Neural progenitor cell (in vitro differentiated cells): Measurements from ENCODE around the gene ARL15. TPM values are rescaled to one million over a fixed set of nuclear protein-coding genes. Genes with fewer than 3 reads are reported as not detected.

ENCODE experiments used
- DNase-seq: peaks from one replicate; pipeline ENCODE4 v3.0.0-alpha.2; 2016; ENCODE audit warnings: low spot score
- H2AFZ ChIP-seq: fragments of 200-600 bp; sonication (generic); replicated peaks from 2 replicates; pipeline ENCODE4 v1.6.1; 2016; ENCODE audit warnings: antibody characterized with exemption
- H3F3A ChIP-seq: fragments of 200-600 bp; sonication (generic); 2 replicates; pipeline ENCODE4 v1.6.1; 2016; ENCODE audit warnings: antibody characterized with exemption, low read depth
- H3K27ac ChIP-seq: fragments of 200-600 bp; sonication (generic); 2 replicates; pipeline ENCODE4 v1.5.1; 2016; ENCODE audit warnings: mild to moderate bottlenecking
- H3K27me3 ChIP-seq: fragments of 200-600 bp; sonication (generic); 2 replicates; pipeline ENCODE4 v1.6.1; 2016; ENCODE audit warnings: mild to moderate bottlenecking, moderate library complexity
- H3K36me3 ChIP-seq: fragments of 200-600 bp; sonication (generic); 2 replicates; pipeline ENCODE4 v1.5.1; 2016
- H3K4me1 ChIP-seq: fragments of 200-600 bp; sonication (generic); 2 replicates; pipeline ENCODE4 v1.6.1; 2016; ENCODE audit warnings: mixed run types
- H3K4me2 ChIP-seq: fragments of 200-600 bp; sonication (generic); 2 replicates; pipeline ENCODE4 v1.6.1; 2016
- H3K4me3 ChIP-seq: fragments of 200-600 bp; sonication (generic); 2 replicates; pipeline ENCODE4 v1.5.1; 2016
- H3K79me2 ChIP-seq: fragments of 200-600 bp; sonication (generic); 2 replicates; pipeline ENCODE4 v1.6.1; 2016; ENCODE audit warnings: low read depth
- H3K9ac ChIP-seq: fragments of 200-600 bp; sonication (generic); 2 replicates; pipeline ENCODE4 v1.6.1; 2016
- H3K9me3 ChIP-seq: fragments of 200-600 bp; sonication (generic); 2 replicates; pipeline ENCODE4 v1.5.1; 2016; ENCODE audit warnings: low read depth
- H4K20me1 ChIP-seq: fragments of 200-600 bp; sonication (generic); 2 replicates; pipeline ENCODE4 v1.6.1; 2016; ENCODE audit warnings: low read depth
- H3K27ac Mint-ChIP-seq: 3 replicates; pipeline ENCODE4 v1.8.0; 2021; ENCODE audit warnings: mixed read lengths
- H3K27me3 Mint-ChIP-seq: 2 replicates; pipeline ENCODE4 v1.8.0; 2022; ENCODE audit warnings: low read depth, mild to moderate bottlenecking, inconsistent platforms, moderate library complexity, mixed read lengths; ENCODE audit not compliant: insufficient read depth
- H3K36me3 Mint-ChIP-seq: 3 replicates; pipeline ENCODE4 v1.8.0; 2021; ENCODE audit warnings: mixed read lengths
- H3K4me1 Mint-ChIP-seq: 3 replicates; pipeline ENCODE4 v1.8.0; 2021; ENCODE audit warnings: mixed read lengths
- H3K4me3 Mint-ChIP-seq: 3 replicates; pipeline ENCODE4 v1.8.0; 2021; ENCODE audit warnings: mild to moderate bottlenecking, moderate library complexity, mixed read lengths
- H3K9me3 Mint-ChIP-seq: 3 replicates; pipeline ENCODE4 v1.8.0; 2020; ENCODE audit warnings: mixed read lengths
- EZH2 ChIP-seq: fragments of 200-600 bp; sonication (generic); IDR thresholded peaks from 2 replicates; pipeline ENCODE4 v1.6.1; 2017; ENCODE audit warnings: antibody characterized with exemption, mild to moderate bottlenecking, moderate library complexity
- EZH2phosphoT487 ChIP-seq: fragments of 200-600 bp; sonication (generic); IDR thresholded peaks from 2 replicates; pipeline ENCODE4 v1.6.1; 2017; ENCODE audit warnings: antibody characterized with exemption
- total RNA-seq: library from RNA; depleted of rRNA; stranded (reverse); fragments of >200 nt; gene quantifications from 2 replicates; pipeline ENCODE4 v1.2.3, GENCODE V29; 2015; ENCODE audit warnings: low replicate concordance
- TF ChIP-seq, protein P1 (sequence below): fragments of 200-600 bp; sonication (generic); IDR thresholded peaks from 2 replicates; pipeline ENCODE4 v1.5.1; 2017; ENCODE audit warnings: antibody characterized with exemption, mild to moderate bottlenecking

The ARL15 gene
- total RNA-seq, 1 donor from 2014 or later: 39.1 TPM

DNA sequence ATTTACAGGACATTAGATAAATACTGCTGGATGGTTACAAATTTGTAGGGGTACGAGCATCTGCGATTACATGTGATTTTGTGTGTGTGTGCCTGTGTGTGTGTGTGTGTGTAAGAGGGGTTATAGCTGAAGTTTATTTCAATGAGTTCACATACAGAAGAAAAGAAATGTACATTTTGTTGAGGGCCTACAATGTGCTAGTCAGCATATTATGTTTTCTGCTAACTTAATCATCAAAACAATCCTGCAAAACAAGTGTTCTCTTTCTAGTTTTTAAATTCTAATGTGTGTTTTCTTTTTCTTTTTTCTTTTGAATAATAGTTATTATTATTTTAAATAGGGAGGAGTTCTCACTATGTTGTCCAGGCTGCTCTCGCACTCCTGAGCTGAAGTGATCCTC is 305.7 kb downstream of the ARL15 start:
- Mint-ChIP-seq H3K4me3 (no peak overlapping the region), H3K27me3 (no peaks in the 10 kb centered on the region), H3K36me3 (peaks cover 2% of the 10 kb centered on the region), H3K4me1 (peaks cover 30% of the 10 kb centered on the region), H3K9me3 (peaks cover 2% of the 10 kb centered on the region), H3K27ac (peak overlapping the region; percentile 57)
- Histone ChIP-seq H3K27me3 (no peaks in the 10 kb centered on the region), H3K4me2 (no peak overlapping the region), H3K27ac (no peak overlapping the region), H3K4me1 (peaks cover 41% of the 10 kb centered on the region), H3F3A (peaks cover 15% of the 10 kb centered on the region), H3K4me3 (no peak overlapping the region), H3K79me2 (no peaks in the 10 kb centered on the region), H4K20me1 (no peaks in the 10 kb centered on the region), H3K9me3 (no peaks in the 10 kb centered on the region), H3K9ac (no peak overlapping the region), H3K36me3 (no peaks in the 10 kb centered on the region), H2AFZ (no peak overlapping the region)
- TF ChIP-seq, protein P1, sequence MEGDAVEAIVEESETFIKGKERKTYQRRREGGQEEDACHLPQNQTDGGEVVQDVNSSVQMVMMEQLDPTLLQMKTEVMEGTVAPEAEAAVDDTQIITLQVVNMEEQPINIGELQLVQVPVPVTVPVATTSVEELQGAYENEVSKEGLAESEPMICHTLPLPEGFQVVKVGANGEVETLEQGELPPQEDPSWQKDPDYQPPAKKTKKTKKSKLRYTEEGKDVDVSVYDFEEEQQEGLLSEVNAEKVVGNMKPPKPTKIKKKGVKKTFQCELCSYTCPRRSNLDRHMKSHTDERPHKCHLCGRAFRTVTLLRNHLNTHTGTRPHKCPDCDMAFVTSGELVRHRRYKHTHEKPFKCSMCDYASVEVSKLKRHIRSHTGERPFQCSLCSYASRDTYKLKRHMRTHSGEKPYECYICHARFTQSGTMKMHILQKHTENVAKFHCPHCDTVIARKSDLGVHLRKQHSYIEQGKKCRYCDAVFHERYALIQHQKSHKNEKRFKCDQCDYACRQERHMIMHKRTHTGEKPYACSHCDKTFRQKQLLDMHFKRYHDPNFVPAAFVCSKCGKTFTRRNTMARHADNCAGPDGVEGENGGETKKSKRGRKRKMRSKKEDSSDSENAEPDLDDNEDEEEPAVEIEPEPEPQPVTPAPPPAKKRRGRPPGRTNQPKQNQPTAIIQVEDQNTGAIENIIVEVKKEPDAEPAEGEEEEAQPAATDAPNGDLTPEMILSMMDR: no peak
- TF ChIP-seq EZH2 (no peak), EZH2phosphoT487 (no peak)
- DNase-seq: no peak

DNA sequence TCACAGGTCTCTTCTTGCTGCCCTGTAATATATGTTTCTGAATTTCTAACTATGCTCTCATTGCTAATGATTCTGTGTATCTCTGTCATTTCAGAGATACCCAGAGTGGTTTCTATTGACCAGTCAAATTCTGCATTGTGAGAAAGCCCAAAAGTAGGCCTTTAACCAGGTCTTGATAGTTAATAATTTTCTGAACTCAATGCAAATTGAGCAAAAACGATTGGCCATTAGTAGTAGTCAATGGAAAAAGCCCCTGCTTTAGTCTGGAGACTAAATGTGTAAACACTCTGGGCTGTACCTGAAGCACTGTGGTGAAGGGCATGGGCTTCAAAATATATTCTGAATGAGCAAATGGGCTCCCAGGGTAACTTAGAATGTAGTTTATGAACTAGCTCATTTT is 307.6 kb downstream of the ARL15 start:
- no peak for DNase-seq
- H3K4me2 ChIP-seq: no peak overlapping the region
- H3K27ac ChIP-seq: no peak overlapping the region
- H3K4me3 ChIP-seq: no peak overlapping the region
- no peaks in the 10 kb centered on the region for H3K9me3 ChIP-seq
- no peaks in the 10 kb centered on the region for H3K27me3 ChIP-seq
- no peak overlapping the region for H3K9ac ChIP-seq
- H3K27ac Mint-ChIP-seq: no peak overlapping the region
- peaks cover 22% of the 10 kb centered on the region for H3F3A ChIP-seq
- H3K4me1 Mint-ChIP-seq: peaks cover 24% of the 10 kb centered on the region
- H4K20me1 ChIP-seq: no peaks in the 10 kb centered on the region
- no peak for TF ChIP-seq EZH2
- no peak for TF ChIP-seq EZH2phosphoT487
- no peaks in the 10 kb centered on the region for H3K36me3 ChIP-seq
- H2AFZ ChIP-seq: no peak overlapping the region
- peaks cover 2% of the 10 kb centered on the region for H3K36me3 Mint-ChIP-seq
- peaks cover 36% of the 10 kb centered on the region for H3K4me1 ChIP-seq
- no peaks in the 10 kb centered on the region for H3K79me2 ChIP-seq
- no peaks in the 10 kb centered on the region for H3K27me3 Mint-ChIP-seq
- H3K9me3 Mint-ChIP-seq: peaks cover 5% of the 10 kb centered on the region
- H3K4me3 Mint-ChIP-seq: no peak overlapping the region

DNA sequence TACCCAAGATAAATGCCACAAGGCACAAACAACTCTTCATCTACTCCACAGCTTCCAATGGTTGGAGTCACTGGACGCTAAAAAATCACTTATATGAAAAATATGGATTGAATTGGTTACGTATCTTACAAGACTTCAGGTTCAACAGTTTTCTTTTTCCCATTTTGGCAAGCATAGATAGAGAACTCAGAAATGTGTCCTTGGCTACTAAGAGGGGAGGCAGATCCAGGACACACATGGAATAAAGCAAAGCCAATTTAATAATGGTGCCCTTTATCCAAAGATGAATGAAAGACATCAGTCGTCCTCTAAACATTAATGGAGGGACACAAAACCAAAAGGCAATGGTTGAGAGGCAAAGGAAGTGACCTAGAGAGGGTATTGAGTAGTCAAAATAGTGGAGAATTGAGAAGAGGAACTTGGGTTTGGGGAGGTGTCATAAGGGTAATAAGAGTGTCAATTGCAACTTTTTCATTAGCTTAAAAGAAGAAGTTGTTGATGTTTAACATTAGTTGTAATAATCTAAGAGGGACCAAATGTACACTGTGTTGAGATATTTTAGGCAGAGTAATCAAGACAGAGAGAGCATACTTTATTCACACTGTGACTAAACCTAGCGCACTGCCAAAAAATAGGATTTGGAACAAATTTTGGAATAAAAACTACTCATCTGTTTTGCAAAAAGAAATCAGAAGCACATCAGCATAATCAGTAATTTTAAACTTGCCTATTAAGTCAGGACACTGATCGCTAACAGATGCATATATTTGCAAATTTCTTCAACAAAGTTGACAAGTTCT is 308.2 kb downstream of the ARL15 start:
- H3K27ac Mint-ChIP-seq: no peak overlapping the region
- peaks cover 26% of the 10 kb centered on the region for H3K4me1 Mint-ChIP-seq
- H3K9me3 Mint-ChIP-seq: peaks cover 5% of the 10 kb centered on the region
- H3K4me3 ChIP-seq: no peak overlapping the region
- no peaks in the 10 kb centered on the region for H4K20me1 ChIP-seq
- H3K9ac ChIP-seq: no peak overlapping the region
- no peaks in the 10 kb centered on the region for H3K9me3 ChIP-seq
- TF ChIP-seq EZH2phosphoT487 (no peak), EZH2 (no peak)
- TF ChIP-seq, protein P1: no peak
- no peak overlapping the region for H3K4me3 Mint-ChIP-seq
- peaks cover 2% of the 10 kb centered on the region for H3K36me3 Mint-ChIP-seq
- H3K4me1 ChIP-seq: peaks cover 39% of the 10 kb centered on the region
- no peak for DNase-seq
- H3K27me3 ChIP-seq: no peaks in the 10 kb centered on the region
- H3K36me3 ChIP-seq: no peaks in the 10 kb centered on the region
- no peak overlapping the region for H3K4me2 ChIP-seq
- peaks cover 28% of the 10 kb centered on the region for H3F3A ChIP-seq
- no peaks in the 10 kb centered on the region for H3K79me2 ChIP-seq
- H2AFZ ChIP-seq: no peak overlapping the region
- no peaks in the 10 kb centered on the region for H3K27me3 Mint-ChIP-seq
- no peak overlapping the region for H3K27ac ChIP-seq

DNA sequence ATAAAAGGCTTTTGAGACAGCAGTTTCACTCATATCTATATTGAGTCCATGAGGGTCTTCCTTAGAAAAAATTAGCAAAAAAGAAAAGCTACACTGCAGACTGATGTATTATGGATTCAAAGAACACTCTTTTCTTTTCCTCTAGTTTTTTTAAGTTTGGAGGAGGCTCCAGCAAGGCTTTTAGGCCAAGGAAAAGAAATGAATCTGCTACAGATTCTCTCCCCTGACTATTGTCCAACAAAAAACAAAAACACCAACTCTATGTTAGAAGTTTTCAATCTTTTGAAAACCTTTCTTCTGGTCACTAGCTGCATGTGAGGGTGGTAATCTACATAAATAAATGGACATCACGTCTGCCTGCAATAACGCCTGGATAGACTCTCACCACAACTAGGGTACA is 310.4 kb downstream of the ARL15 start:
- no peak for TF ChIP-seq EZH2phosphoT487
- TF ChIP-seq EZH2: no peak
- H3K9ac ChIP-seq: no peak overlapping the region
- H4K20me1 ChIP-seq: no peaks in the 10 kb centered on the region
- H3K79me2 ChIP-seq: peaks cover 3% of the 10 kb centered on the region
- no peak overlapping the region for H3K4me3 ChIP-seq
- H3K36me3 ChIP-seq: no peaks in the 10 kb centered on the region
- peaks cover 57% of the 10 kb centered on the region for H3K4me1 ChIP-seq
- peaks cover 44% of the 10 kb centered on the region for H3F3A ChIP-seq
- no peaks in the 10 kb centered on the region for H3K27me3 Mint-ChIP-seq
- H3K27me3 ChIP-seq: no peaks in the 10 kb centered on the region
- no peak overlapping the region for H3K4me2 ChIP-seq
- H3K9me3 Mint-ChIP-seq: peaks cover 5% of the 10 kb centered on the region
- peaks cover 2% of the 10 kb centered on the region for H3K36me3 Mint-ChIP-seq
- DNase-seq: no peak
- no peak overlapping the region for H3K4me3 Mint-ChIP-seq
- no peak overlapping the region for H2AFZ ChIP-seq
- peaks cover 30% of the 10 kb centered on the region for H3K4me1 Mint-ChIP-seq
- H3K9me3 ChIP-seq: no peaks in the 10 kb centered on the region
- no peak overlapping the region for H3K27ac Mint-ChIP-seq
- H3K27ac ChIP-seq: no peak overlapping the region
